HUES64 (cell line): ENCODE measurements around the gene LPP.

Experiments used
- H3K27ac ChIP-seq: 2 replicates; pipeline ENCODE4 v1.7.0; 2013; ENCODE audit warnings: low read depth, low read length, inconsistent platforms
- H3K27me3 ChIP-seq: 2 replicates; pipeline ENCODE4 v1.6.1; 2013; ENCODE audit warnings: mild to moderate bottlenecking, low read length; ENCODE audit not compliant: insufficient read depth
- H3K36me3 ChIP-seq: 2 replicates; pipeline ENCODE4 v1.6.1; 2013; ENCODE audit warnings: mild to moderate bottlenecking, low read length; ENCODE audit not compliant: insufficient read depth
- H3K4me1 ChIP-seq: 2 replicates; pipeline ENCODE4 v1.6.1; 2013; ENCODE audit warnings: mild to moderate bottlenecking, low read length, moderate library complexity; ENCODE audit not compliant: insufficient read depth
- H3K4me3 ChIP-seq: 2 replicates; pipeline ENCODE4 v1.5.1; 2013; ENCODE audit warnings: mild to moderate bottlenecking, low read length, moderate library complexity
- H3K9ac ChIP-seq: 2 replicates; pipeline ENCODE4 v1.6.1; 2013; ENCODE audit warnings: mild to moderate bottlenecking, low read depth, low read length
- H3K9me3 ChIP-seq: 2 replicates; pipeline ENCODE4 v1.6.1; 2013; ENCODE audit warnings: low read depth, low read length; ENCODE audit not compliant: insufficient read depth
- WGBS: fragments of 150-250, 120-280 bp; methylation state at CpG from one replicate; pipeline ENCODE4 v1.1.7; 2013; ENCODE audit warnings: missing lambda C conversion rate; 5-methylcytosine and 5-hydroxymethylcytosine counted together

The LPP gene

GRCh38 chr3:188827103-188827502, 673.1 kb downstream of the LPP start:
- H3K27ac ChIP-seq: no peak overlapping the region
- no peaks in the 10 kb centered on the region for H3K9me3 ChIP-seq
- no peaks in the 10 kb centered on the region for H3K4me1 ChIP-seq
- H3K9ac ChIP-seq: no peak overlapping the region
- no peaks in the 10 kb centered on the region for H3K27me3 ChIP-seq
- H3K4me3 ChIP-seq: no peak overlapping the region
- no peaks in the 10 kb centered on the region for H3K36me3 ChIP-seq
- 90% methylated on average over 1 of the region's 1 CpG for WGBS

GRCh38 chr3:188827576-188827975, 673.6 kb downstream of the LPP start:
- Histone ChIP-seq H3K9me3 (no peaks in the 10 kb centered on the region), H3K9ac (no peak overlapping the region), H3K27ac (no peak overlapping the region), H3K36me3 (no peaks in the 10 kb centered on the region), H3K4me1 (no peaks in the 10 kb centered on the region), H3K4me3 (no peak overlapping the region), H3K27me3 (no peaks in the 10 kb centered on the region)
- 71% methylated on average over 3 of the region's 3 CpGs for WGBS

- no peaks in the 10 kb centered on the region for H3K36me3 ChIP-seq
- H3K4me1 ChIP-seq: peaks cover 6% of the 10 kb centered on the region; the same call in 1 of the 2 replicates
- no peak overlapping the region for H3K9ac ChIP-seq
- no peaks in the 10 kb centered on the region for H3K9me3 ChIP-seq
- no peak overlapping the region for H3K4me3 ChIP-seq
- H3K27ac ChIP-seq: no peak overlapping the region
- 93% methylated on average over 6 of the region's 6 CpGs for WGBS
- H3K27me3 ChIP-seq: no peaks in the 10 kb centered on the region
Observed at GRCh38 chr3:188829130-188829529, 675.2 kb downstream of the LPP start.

- H3K27ac ChIP-seq: no peak overlapping the region
- 93% methylated on average over 3 of the region's 3 CpGs for WGBS
- H3K9me3 ChIP-seq: no peaks in the 10 kb centered on the region
- no peaks in the 10 kb centered on the region for H3K27me3 ChIP-seq
- peaks cover 6% of the 10 kb centered on the region; the same call in 1 of the 2 replicates for H3K4me1 ChIP-seq
- no peak overlapping the region for H3K9ac ChIP-seq
- no peak overlapping the region for H3K4me3 ChIP-seq
- no peaks in the 10 kb centered on the region for H3K36me3 ChIP-seq
Observed at GRCh38 chr3:188829576-188829975, 675.6 kb downstream of the LPP start.

GRCh38 chr3:188830893-188831292, 676.9 kb downstream of the LPP start:
- Histone ChIP-seq H3K9me3 (no peaks in the 10 kb centered on the region), H3K27me3 (no peaks in the 10 kb centered on the region), H3K27ac (no peak overlapping the region), H3K36me3 (no peaks in the 10 kb centered on the region), H3K4me1 (peaks cover 6% of the 10 kb centered on the region; the same call in 1 of the 2 replicates), H3K9ac (no peak overlapping the region), H3K4me3 (no peak overlapping the region)
- WGBS: 81% methylated on average over 2 of the region's 2 CpGs

GRCh38 chr3:188832146-188832545, 678.2 kb downstream of the LPP start:
- H3K27me3 ChIP-seq: no peaks in the 10 kb centered on the region
- H3K9me3 ChIP-seq: no peaks in the 10 kb centered on the region
- H3K36me3 ChIP-seq: no peaks in the 10 kb centered on the region
- H3K27ac ChIP-seq: no peak overlapping the region
- H3K9ac ChIP-seq: no peak overlapping the region
- no peak overlapping the region for H3K4me3 ChIP-seq
- peaks cover 6% of the 10 kb centered on the region; the same call in 1 of the 2 replicates for H3K4me1 ChIP-seq
- WGBS: 88% methylated on average over 3 of the region's 3 CpGs

GRCh38 chr3:188832961-188833721, 679.2 kb downstream of the LPP start:
- no peaks in the 10 kb centered on the region for H3K27me3 ChIP-seq
- H3K9ac ChIP-seq: no peak overlapping the region
- no peak overlapping the region for H3K27ac ChIP-seq
- H3K36me3 ChIP-seq: no peaks in the 10 kb centered on the region
- no peaks in the 10 kb centered on the region for H3K9me3 ChIP-seq
- 92% methylated on average over 5 of the region's 5 CpGs for WGBS
- peaks cover 6% of the 10 kb centered on the region; the same call in 1 of the 2 replicates for H3K4me1 ChIP-seq
- H3K4me3 ChIP-seq: no peak overlapping the region

- no peak overlapping the region for H3K27ac ChIP-seq
- 96% methylated on average over 3 of the region's 3 CpGs for WGBS
Observed at GRCh38 chr3:188834349-188834748, 680.4 kb downstream of the LPP start.

GRCh38 chr3:188839187-188839695, 685.3 kb downstream of the LPP start:
- Histone ChIP-seq H3K4me3 (no peak overlapping the region), H3K9me3 (no peaks in the 10 kb centered on the region), H3K27me3 (no peaks in the 10 kb centered on the region), H3K36me3 (no peaks in the 10 kb centered on the region), H3K27ac (no peak overlapping the region), H3K9ac (no peak overlapping the region), H3K4me1 (no peaks in the 10 kb centered on the region)
- WGBS: 96% methylated on average over 8 of the region's 8 CpGs

More at GRCh38 chr3:188834349-188834748, 680.4 kb downstream of the LPP start:
- no peaks in the 10 kb centered on the region for H3K27me3 ChIP-seq
- no peak overlapping the region for H3K4me3 ChIP-seq
- H3K36me3 ChIP-seq: no peaks in the 10 kb centered on the region
- no peaks in the 10 kb centered on the region for H3K9me3 ChIP-seq
- no peak overlapping the region for H3K9ac ChIP-seq
- H3K4me1 ChIP-seq: peaks cover 6% of the 10 kb centered on the region; the same call in 1 of the 2 replicates

- 81% methylated on average over 1 of the region's 1 CpG for WGBS
- Histone ChIP-seq H3K4me1 (no peaks in the 10 kb centered on the region), H3K36me3 (no peaks in the 10 kb centered on the region), H3K27ac (no peak overlapping the region), H3K9me3 (no peaks in the 10 kb centered on the region), H3K9ac (no peak overlapping the region), H3K27me3 (no peaks in the 10 kb centered on the region), H3K4me3 (no peak overlapping the region)
Observed at GRCh38 chr3:188840290-188840689, 686.3 kb downstream of the LPP start.

GRCh38 chr3:188841906-188842305, 687.9 kb downstream of the LPP start:
- no peaks in the 10 kb centered on the region for H3K36me3 ChIP-seq
- H3K4me3 ChIP-seq: no peak overlapping the region
- H3K27me3 ChIP-seq: no peaks in the 10 kb centered on the region
- 89% methylated on average over 2 of the region's 3 CpGs for WGBS
- H3K4me1 ChIP-seq: no peaks in the 10 kb centered on the region
- H3K9me3 ChIP-seq: no peaks in the 10 kb centered on the region
- no peak overlapping the region for H3K27ac ChIP-seq
- H3K9ac ChIP-seq: no peak overlapping the region
